Brain microvascular endothelial cell (primary cell): Measurements from ENCODE around the gene GSE1.
"Not testable (repeated sequence)": the region's sequence is repeated elsewhere in the genome, so short reads cannot be mapped to it uniquely, and the experiment has no call there.

ENCODE experiments used
- DNase-seq: peaks from one replicate; pipeline ENCODE4 v3.0.0-alpha.2; 2020
- H3K27ac ChIP-seq: fragments of 250-450 bp; sonication (Bioruptor Pico); 2 replicates; pipeline ENCODE4 v1.5.1; 2020; ENCODE audit warnings: mild to moderate bottlenecking, moderate library complexity
- H3K27me3 ChIP-seq: fragments of 250-450 bp; sonication (Bioruptor Pico); replicated peaks from 2 replicates; pipeline ENCODE4 v1.5.1; 2020; ENCODE audit warnings: mild to moderate bottlenecking
- H3K36me3 ChIP-seq: fragments of 250-450 bp; sonication (Bioruptor Pico); replicated peaks from 2 replicates; pipeline ENCODE4 v1.5.1; 2020; ENCODE audit warnings: mild to moderate bottlenecking
- H3K4me3 ChIP-seq: 2 replicates; pipeline ENCODE4 v1.5.1; 2011; ENCODE audit warnings: low read depth, mild to moderate bottlenecking, control low read depth, low read length, moderate library complexity
- CTCF ChIP-seq: IDR thresholded peaks from 2 replicates; pipeline ENCODE4 v1.5.1; 2011; ENCODE audit warnings: low read depth, mild to moderate bottlenecking, moderate library complexity, low read length, control low read depth, inconsistent platforms; ENCODE audit errors: missing control alignments
- in situ Hi-C: cut with HindIII; loops from 2 replicates; pipeline ENCODE4 v1.10.0; 2017; ENCODE audit warnings: low sequenced_read_pairs, low pct_ligation_motif_present

The GSE1 gene

GRCh38 chr16:85591381-85591780, 21.7 kb upstream of the GSE1 start:
- DNase-seq, result no peak
- no peak overlapping the region for H3K27ac ChIP-seq
- no peaks in the 10 kb centered on the region for H3K36me3 ChIP-seq
- in situ Hi-C loops, result no loop called here
- no peak overlapping the region for H3K4me3 ChIP-seq
- no peak for TF ChIP-seq CTCF
- H3K27me3 ChIP-seq, result no peaks in the 10 kb centered on the region

- H3K27ac ChIP-seq, H3K4me3 ChIP-seq, DNase-seq, H3K27me3 ChIP-seq, in situ Hi-C loops, H3K36me3 ChIP-seq: not testable (repeated sequence)
Observed at GRCh38 chr16:85592277-85592676, 20.8 kb upstream of the GSE1 start.

- Histone ChIP-seq H3K4me3 (no peak overlapping the region), H3K36me3 (no peaks in the 10 kb centered on the region), H3K27ac (no peak overlapping the region), H3K27me3 (no peaks in the 10 kb centered on the region)
- no peak for TF ChIP-seq CTCF
- in situ Hi-C loops, result no loop called here
- DNase-seq, result no peak
Observed at GRCh38 chr16:85592700-85593493, 20.2 kb upstream of the GSE1 start.

GRCh38 chr16:85593494-85594221, 19.5 kb upstream of the GSE1 start:
- Histone ChIP-seq H3K27me3 (no peaks in the 10 kb centered on the region), H3K4me3 (no peak overlapping the region), H3K27ac (no peak overlapping the region), H3K36me3 (no peaks in the 10 kb centered on the region)
- in situ Hi-C loops, result no loop called here
- no peak for DNase-seq
- TF ChIP-seq CTCF, result no peak

- in situ Hi-C loops, result no loop called here
- TF ChIP-seq CTCF, result no peak
- no peaks in the 10 kb centered on the region for H3K36me3 ChIP-seq
Observed at GRCh38 chr16:85594273-85594977, 18.7 kb upstream of the GSE1 start.

GRCh38 chr16:85594978-85595661, 18.0 kb upstream of the GSE1 start:
- in situ Hi-C loops, result no loop called here
- no peaks in the 10 kb centered on the region for H3K27me3 ChIP-seq
- H3K27ac ChIP-seq, result no peak overlapping the region
- H3K36me3 ChIP-seq, result no peaks in the 10 kb centered on the region
- no peak for TF ChIP-seq CTCF
- H3K4me3 ChIP-seq, result no peak overlapping the region
- DNase-seq, result no peak

More at GRCh38 chr16:85594273-85594977, 18.7 kb upstream of the GSE1 start:
- DNase-seq, result no peak
- H3K27me3 ChIP-seq, result no peaks in the 10 kb centered on the region
- no peak overlapping the region for H3K4me3 ChIP-seq
- H3K27ac ChIP-seq, result no peak overlapping the region
